Myocyte (in vitro differentiated cells): ENCODE data around the gene GPR183. TPM values are rescaled to one million over a fixed set of nuclear protein-coding genes. Genes with fewer than 3 reads are reported as not detected.

Experiments used
- DNase-seq: peaks from one replicate; pipeline ENCODE4 v3.0.0-alpha.2; 2012; ENCODE audit warnings: low read depth
- total RNA-seq: library from RNA; depleted of rRNA; stranded (reverse); fragments of >200 nt; gene quantifications from 2 replicates; pipeline ENCODE4 v1.2.3, GENCODE V29; 2014

The GPR183 gene
- total RNA-seq, 1 donor from 2014 or later: 0.32 TPM

- peak; percentile 67 for DNase-seq
These were observed 32.7 kb upstream of the GPR183 start for GRCh38 chr13:99339736-99340397.

GRCh38 chr13:99339230-99339721 is 32.1 kb upstream of the GPR183 start:
- no peak for DNase-seq

GRCh38 chr13:99335603-99336002 is 28.4 kb upstream of the GPR183 start:
- DNase-seq: peak; percentile 36

GRCh38 chr13:99335087-99335486 is 27.9 kb upstream of the GPR183 start:
- DNase-seq: no peak

DNA sequence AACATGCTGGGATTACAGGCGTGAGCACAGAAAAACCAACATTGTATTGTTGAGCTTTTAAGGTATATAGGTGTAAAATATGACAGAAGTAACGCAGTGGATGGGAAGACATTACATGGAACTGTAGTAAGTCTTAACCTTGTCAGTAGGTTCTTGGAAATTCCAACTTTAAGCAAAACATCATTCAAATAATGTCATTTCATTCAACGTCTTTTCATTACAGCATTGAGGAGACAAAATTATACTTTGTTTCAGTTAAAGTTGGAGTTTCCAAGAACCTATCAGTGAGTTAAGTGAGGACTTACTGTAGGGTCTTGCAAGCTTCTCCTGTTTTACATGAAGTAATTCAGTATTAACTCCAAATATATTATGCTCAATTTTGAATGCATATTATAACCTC is 27.0 kb upstream of the GPR183 start:
- no peak for DNase-seq

DNA sequence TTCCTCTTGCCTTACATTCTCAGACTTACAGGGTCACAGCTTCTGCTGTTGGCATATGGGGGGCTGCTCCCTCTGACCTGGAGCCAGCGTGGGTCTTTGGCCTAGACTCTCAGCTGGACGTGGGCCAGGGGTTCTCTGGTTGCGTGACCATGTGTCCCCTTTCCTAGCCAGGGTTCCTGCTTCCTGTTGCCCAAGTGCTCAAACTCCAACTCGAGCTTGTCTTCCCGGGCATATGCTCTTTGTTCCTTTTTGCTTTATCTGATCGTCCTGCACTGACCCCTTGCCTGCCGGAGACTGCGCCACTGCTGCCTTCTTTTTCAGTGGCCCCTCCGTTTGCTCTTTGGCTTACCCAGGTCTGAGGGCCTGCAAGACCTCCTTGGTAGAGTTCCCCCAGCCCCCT is 25.3 kb upstream of the GPR183 start:
- no peak for DNase-seq

DNA sequence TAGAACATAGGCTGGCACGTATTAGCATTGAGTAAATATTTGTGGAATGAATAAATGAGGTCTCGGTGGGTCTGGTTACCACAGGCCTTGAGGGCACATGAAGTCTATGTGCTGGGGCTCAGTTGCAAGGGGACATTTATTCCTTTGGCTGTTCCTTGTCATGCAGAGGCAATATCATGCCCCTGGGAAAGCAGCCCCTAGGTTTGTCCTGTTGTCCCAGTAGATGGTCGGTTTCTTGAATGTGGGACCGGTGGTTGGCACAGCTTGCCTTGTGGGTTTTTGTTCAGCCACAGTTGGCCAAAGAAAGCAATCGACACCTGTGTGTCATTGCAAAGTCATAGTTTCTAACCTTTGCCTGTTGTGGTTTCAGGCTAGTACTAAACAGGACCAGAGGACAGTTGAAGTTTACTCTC is 24.7 kb upstream of the GPR183 start:
- peak; percentile 88 for DNase-seq

DNA sequence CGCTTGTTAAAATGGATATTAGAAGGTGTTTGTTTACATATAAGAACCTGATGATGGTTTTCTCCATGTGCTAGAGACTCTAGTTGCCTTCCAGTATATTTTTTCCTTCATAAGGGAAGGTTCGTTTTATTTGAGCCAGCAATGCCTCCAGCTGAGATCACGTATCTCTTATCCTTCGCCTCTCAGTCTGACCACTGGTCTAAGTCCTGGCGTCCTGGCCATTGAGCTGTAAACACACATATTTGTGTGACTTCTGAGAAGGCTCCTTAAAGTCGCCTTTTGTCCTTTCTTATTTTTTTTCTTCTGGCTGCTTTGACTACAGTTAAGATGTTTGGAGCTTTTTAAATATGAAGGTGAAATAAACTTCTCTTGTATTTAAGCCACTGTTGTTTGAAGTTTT is 23.7 kb upstream of the GPR183 start:
- DNase-seq: no peak

DNA sequence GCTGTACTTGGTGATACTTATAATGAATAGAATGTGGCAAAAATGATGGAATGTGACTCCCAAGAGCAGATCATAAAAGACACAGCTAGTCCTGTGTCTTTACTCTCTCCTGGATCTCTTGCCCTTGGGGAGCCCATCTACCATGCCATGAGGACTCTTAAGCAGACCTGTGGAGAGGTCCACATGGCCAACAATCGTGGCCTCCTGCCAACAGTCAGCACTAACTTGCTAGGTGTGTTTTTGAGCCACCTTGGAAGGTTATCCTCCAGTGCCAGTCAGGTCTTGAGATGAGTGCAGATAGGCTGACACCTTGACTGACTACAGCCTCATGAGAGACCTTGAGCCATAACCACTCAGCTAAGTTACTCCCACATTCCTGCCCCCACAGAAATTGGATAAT is 22.3 kb upstream of the GPR183 start:
- no peak for DNase-seq

DNA sequence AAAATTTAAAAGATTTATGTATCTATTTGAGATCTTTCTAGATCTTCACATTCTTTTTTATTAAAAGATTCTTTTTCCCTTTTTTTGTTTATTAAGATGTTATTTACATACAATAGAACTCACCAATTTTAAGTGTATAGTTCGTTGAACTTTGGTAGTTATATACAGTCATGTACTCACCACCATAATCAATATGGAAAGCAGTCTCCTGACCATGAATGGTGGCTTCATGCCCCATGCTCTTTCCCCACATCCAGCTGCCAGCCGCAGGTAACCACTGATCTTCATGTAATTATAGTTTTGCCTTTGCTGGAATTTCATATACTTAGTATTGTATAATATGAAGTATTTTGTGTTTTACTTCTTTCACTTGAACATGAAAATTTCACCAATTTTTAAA is 20.6 kb upstream of the GPR183 start:
- no peak for DNase-seq

- DNase-seq: no peak
These were observed 19.9 kb upstream of the GPR183 start for GRCh38 chr13:99327126-99327525.

GRCh38 chr13:99326012-99326411 is 18.8 kb upstream of the GPR183 start:
- DNase-seq: no peak

DNA sequence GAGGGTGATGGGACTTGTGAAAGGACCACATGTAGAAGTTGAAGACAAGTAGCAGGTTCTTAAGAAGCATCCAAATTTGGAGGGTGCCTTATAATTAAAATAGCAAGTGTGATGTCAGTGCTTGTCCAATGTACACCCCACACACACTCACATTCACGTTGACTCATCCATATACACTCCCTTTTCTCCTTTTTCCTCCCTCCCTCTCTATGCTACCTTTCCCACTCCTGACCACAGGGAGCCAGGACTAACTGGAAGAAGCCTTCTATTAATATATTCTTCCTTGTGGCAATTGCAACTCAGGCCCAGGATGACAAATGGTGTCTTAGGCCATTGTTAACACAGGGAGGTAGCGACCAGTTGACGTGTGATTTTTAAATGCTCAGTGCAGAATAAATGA is 16.3 kb upstream of the GPR183 start:
- peak; percentile 50 for DNase-seq

GRCh38 chr13:99322297-99323103 is 15.3 kb upstream of the GPR183 start:
- peak; percentile 64 for DNase-seq

GRCh38 chr13:99321709-99322108 is 14.5 kb upstream of the GPR183 start:
- DNase-seq: no peak

GRCh38 chr13:99320693-99321481 is 13.7 kb upstream of the GPR183 start:
- DNase-seq: peak; percentile 91

DNA sequence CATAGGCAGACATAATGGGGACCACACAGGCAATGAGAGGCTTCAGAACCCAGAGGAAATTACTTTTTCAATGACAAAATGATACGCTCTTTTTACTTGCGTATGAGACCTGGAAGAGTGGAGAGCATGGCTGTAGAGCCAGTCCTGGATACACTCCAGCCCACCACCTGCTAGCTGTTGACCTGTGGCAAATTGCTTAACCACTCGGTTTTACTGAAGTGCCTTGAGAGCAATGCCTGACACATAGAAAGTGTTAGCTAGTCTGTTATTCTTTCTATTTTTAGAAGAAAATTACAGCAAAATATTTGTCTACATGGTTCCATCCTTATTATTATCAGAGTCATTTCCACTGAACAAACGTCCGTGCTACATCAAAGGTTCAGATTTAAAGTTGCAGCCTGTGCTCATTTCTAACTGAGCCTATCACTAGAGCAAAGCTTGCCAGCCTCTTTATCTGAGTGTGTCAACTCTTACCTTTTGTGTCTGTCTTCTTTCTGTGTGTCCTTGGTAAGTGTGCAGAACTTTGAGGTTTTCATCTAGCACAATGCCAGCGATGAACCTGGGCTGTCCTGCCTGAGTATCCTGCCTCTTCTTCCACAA is 9.6 kb upstream of the GPR183 start:
- peak; percentile 62 for DNase-seq

- no peak for DNase-seq
These were observed 9.0 kb upstream of the GPR183 start for GRCh38 chr13:99316224-99316623.

DNA sequence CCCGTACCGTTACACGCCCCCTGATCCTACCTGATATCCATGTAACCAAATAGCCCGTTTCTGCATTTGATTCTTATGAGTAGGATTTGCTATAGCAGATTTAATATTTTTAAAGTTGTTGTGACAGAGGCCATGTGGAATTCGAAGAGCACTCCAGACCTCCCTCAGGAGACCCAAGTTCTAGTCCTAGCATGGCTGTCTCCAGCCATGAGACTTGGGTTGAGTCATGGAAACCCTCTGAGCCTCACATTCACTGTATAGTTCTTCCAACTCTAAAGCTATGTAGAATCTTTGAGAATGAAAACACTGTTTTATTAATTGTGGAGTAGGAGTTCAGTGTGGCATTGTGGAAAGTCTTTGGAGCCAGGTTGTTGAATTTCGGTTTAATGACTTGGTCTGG is 8.0 kb upstream of the GPR183 start:
- DNase-seq: no peak

DNA sequence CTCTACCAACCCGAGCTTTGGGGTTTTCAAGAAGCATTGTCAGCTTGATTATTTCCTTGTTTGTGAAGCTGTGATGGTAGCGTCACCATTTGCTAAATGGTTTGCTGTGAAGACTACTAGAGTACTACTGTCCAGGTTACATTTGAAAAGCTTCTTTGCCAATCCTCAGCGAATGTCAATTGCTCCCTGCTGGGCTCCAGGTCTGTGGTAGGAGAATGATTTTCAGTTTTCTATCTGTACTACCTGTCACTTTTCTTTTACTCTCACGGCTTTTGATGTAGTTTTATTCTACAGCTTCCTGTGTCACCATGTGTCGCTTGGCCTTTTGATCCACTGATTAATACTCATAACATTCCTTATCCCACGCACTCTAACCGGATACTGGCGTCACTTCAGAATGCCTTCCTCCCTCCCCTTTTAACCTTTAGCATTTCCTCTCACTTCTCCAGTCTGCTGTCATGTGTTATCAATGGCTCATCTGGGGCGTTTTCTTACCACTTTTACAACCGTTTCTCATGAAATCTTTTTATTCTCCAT is 7.5 kb upstream of the GPR183 start:
- DNase-seq: no peak

- no peak for DNase-seq
These were observed 6.7 kb upstream of the GPR183 start for GRCh38 chr13:99313941-99314340.
